Large intestine (tissue), 3 donors: ENCODE data around the gene RPL37. TPM values are rescaled to one million over a fixed set of nuclear protein-coding genes. Genes with fewer than 3 reads are reported as not detected.

ENCODE experiments used
- DNase-seq, 2 donors: peaks; one replicate each; pipeline versions ENCODE4 v3.0.0 to v3.0.0-alpha.2; 2013
- H3K27ac ChIP-seq: one replicate; pipeline ENCODE4 v1.5.1; 2013; ENCODE audit warnings: low read length
- H3K27me3 ChIP-seq: 2 replicates; pipeline ENCODE4 v1.6.1; 2013; ENCODE audit warnings: low read length; ENCODE audit not compliant: control insufficient read depth, insufficient read depth
- H3K36me3 ChIP-seq: 2 replicates; pipeline ENCODE4 v1.6.1; 2013; ENCODE audit warnings: low read length; ENCODE audit not compliant: control insufficient read depth, insufficient read depth
- H3K4me1 ChIP-seq: one replicate; pipeline ENCODE4 v1.6.1; 2013; ENCODE audit warnings: low read length; ENCODE audit not compliant: control insufficient read depth, insufficient read depth
- H3K4me3 ChIP-seq: one replicate; pipeline ENCODE4 v1.5.1; 2013; ENCODE audit warnings: low read length
- H3K9me3 ChIP-seq: one replicate; pipeline ENCODE4 v1.6.1; 2013; ENCODE audit warnings: mild to moderate bottlenecking, low read depth, low read length, moderate library complexity; ENCODE audit not compliant: control insufficient read depth
- WGBS: methylation state at CpG from one replicate; pipeline ENCODE4 v1.1.5; 2013; ENCODE audit warnings: low lambda C conversion rate; ENCODE audit not compliant: insufficient coverage; 5-methylcytosine and 5-hydroxymethylcytosine counted together
- polyA plus RNA-seq: library from polyadenylated mRNA; unstranded; fragments of 120-200 nt; gene quantifications from one replicate; pipeline ENCODE4 v1.2.1, GENCODE V29; 2013

Gene RPL37
- polyA plus RNA-seq, 1 donor, result 2,735 TPM

DNA sequence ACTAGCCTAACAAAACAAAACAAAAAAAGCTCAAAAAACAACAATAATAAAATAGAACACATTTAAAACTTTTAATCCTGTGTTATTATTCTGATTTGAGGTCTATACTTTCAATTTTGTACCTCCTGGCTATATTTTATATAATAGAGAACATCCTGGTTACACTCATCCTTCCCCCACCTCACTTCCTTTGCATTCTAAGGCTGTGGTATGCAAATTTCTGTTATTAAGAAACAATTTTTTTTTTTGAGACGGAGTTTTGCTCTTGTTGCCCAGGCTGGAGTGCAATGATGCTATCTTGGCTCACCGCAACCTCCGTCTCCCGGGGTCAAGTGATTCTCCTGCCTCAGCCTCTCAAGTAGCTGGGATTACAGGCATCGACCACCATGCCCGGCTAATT, 3.1 kb upstream of the RPL37 start:
- DNase-seq, result no peak
- Histone ChIP-seq H3K36me3 (peaks cover 11% of the 10 kb centered on the region), H3K27ac (no peak overlapping the region), H3K4me3 (no peak overlapping the region), H3K4me1 (no peaks in the 10 kb centered on the region), H3K27me3 (no peaks in the 10 kb centered on the region), H3K9me3 (no peaks in the 10 kb centered on the region)
- no CpG with 5 or more reads among the region's 6 CpGs for WGBS

DNA sequence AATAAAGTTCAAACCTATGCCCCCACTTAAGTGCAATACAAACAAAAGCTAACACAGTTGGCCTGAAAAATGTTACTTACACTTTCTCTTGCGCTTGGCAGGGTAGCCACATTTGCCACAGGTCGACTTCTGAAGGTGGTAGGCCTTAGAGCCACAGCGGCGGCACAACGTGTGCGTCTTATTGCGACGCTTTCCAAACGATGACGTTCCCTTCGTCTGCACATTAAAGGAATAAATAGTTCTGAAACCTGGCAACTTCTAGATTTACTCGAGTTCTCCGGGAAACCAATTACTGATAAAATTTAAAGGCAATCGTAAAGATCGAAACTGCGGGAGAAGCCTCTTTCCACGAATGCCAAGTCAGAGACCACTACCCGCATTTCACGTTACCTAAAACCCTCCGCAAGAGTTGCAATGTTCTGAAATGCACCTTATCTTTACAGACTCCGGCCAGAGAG, 602 bp downstream of the RPL37 start:
- H3K4me1 ChIP-seq, result peaks cover 2% of the 10 kb centered on the region
- peaks cover 47% of the 10 kb centered on the region for H3K36me3 ChIP-seq
- H3K27me3 ChIP-seq, result no peaks in the 10 kb centered on the region
- WGBS, result no CpG with 5 or more reads among the region's 21 CpGs
- peak overlapping the region; percentile 82 for H3K4me3 ChIP-seq
- H3K27ac ChIP-seq, result peak overlapping the region; percentile 99
- H3K9me3 ChIP-seq, result no peaks in the 10 kb centered on the region
- peak; percentile 21 to 67 for DNase-seq

DNA sequence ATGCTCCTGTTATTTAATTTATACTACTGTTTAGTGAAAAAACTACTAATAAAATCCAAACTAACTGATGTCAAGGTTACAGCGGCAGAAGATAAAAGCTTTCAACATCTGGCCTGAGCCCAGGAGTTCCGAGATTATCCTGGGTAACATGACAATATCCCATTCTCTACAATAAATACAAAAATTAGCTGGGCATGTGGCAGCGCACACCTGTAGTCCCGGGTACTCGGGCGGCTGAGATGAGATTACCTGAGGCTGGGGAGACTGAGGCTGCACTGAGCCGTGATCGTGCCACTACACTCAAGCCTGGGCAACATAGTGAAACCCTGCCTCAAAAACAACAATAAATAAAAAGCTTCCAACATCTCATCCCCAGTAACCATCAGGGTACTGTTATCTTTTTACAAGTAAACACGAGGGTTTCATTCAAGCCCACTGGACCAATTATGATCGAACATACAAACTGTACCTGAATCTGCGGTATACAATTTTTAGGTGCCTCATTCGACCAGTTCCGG, 1.3 kb downstream of the RPL37 start:
- no peaks in the 10 kb centered on the region for H3K9me3 ChIP-seq
- H3K36me3 ChIP-seq, result peaks cover 53% of the 10 kb centered on the region
- H3K4me3 ChIP-seq, result peak overlapping the region; percentile 82
- no peak for DNase-seq
- WGBS, result no CpG with 5 or more reads among the region's 13 CpGs
- H3K4me1 ChIP-seq, result peaks cover 2% of the 10 kb centered on the region
- H3K27me3 ChIP-seq, result no peaks in the 10 kb centered on the region
- peak overlapping the region; percentile 99 for H3K27ac ChIP-seq

DNA sequence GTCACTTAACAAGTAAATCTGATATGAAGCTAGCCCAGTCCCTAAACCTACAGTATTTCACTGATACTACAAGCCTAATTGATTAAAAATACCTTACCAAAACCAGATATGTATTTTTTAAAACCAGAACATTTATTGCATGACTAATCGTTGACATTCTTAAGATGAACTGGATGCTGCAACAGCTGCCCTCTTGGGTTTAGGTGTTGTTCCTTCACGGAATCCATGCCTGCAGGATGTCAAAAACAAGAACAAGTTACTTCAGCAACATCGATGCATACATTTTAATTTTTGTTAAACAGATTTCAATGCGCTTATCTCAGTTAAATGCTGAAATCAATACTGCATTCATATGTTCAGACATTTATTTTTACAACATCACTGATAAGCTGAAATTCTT, 2.7 kb downstream of the RPL37 start:
- Histone ChIP-seq H3K4me1 (peaks cover 2% of the 10 kb centered on the region), H3K27ac (no peak overlapping the region), H3K27me3 (no peaks in the 10 kb centered on the region), H3K9me3 (no peaks in the 10 kb centered on the region), H3K36me3 (peaks cover 66% of the 10 kb centered on the region), H3K4me3 (no peak overlapping the region)
- WGBS, result 72% methylated on average over 3 of the region's 4 CpGs
- DNase-seq, result no peak

DNA sequence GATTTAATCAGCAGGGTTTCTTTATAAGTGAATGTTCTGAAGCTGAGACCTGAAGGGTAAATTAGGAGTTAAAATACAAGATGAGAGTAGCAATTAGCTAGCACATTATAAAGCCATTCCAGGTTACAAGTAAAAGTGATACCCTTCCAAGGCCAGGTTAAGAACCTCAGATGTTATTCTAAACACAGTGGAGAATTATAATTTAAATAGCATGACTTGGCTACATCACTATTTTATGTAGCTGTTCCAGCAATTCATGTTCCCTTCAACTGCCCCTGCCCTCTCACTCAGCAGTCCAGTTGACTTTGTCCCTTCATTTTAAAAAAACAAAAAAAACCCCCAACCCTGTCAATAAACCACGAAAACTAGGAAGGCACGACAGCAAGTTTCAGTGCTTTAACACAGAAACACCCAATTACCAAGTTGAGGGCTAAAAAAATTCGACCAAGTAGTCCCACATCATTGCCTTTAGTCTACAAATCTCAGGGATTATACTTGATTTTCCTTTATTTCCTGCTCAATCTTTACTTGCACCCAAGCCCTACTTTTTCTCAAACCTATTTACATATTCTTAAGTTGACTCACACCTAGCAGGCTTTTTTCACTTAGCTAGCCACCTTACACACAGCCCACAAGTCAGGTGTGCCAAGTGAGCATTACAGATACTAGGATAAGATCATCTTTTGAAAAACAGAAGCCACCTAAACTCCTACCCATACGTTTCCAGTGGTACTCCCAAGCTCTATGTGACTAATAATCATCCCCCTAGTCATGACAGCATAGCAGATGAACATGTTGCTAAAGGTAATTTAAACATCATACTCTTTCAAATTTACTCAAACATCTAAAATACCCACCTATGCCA, 3.4 kb downstream of the RPL37 start:
- no peaks in the 10 kb centered on the region for H3K27me3 ChIP-seq
- H3K36me3 ChIP-seq, result peaks cover 74% of the 10 kb centered on the region
- DNase-seq, result no peak
- no CpG with 5 or more reads among the region's 4 CpGs for WGBS
- H3K9me3 ChIP-seq, result no peaks in the 10 kb centered on the region
- H3K4me3 ChIP-seq, result no peak overlapping the region
- H3K27ac ChIP-seq, result no peak overlapping the region
- H3K4me1 ChIP-seq, result peaks cover 2% of the 10 kb centered on the region

DNA sequence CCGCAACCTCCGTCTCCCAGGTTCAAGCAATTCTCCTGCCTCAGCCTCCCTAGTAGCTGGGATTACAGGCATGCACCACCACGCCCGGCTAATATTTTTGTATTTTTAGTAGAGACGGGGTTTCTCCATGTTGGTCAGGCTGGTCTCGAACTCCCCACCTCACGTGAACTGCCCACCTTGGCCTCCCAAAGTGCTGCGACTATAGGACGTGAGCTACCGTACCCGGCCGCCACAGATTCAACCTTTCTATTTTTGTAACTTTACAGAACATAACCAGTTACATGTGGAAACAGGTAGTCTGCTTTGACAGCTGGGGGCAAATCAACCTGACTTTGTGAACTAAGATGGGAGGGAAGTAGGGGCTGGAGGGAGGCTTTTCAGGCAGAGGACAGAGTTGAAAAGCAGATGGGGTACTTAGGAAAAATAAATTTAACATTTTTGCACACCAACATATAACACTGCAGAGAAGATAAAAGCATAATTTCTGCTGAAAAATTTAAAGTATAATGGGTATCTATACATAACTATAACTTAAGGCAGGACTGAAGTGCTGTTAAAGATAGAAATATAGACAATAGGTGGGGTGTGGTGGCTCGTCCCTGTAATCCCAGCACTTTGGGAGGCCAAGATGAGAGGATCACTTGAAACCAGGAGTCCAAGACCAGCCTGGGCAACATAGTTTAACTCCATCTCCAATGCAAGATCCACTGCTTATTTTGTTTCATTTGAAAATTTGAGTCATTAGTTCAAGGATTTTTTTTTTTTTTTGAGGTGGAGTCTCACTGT, 5.1 kb downstream of the RPL37 start:
- H3K36me3 ChIP-seq, result peaks cover 77% of the 10 kb centered on the region

DNA sequence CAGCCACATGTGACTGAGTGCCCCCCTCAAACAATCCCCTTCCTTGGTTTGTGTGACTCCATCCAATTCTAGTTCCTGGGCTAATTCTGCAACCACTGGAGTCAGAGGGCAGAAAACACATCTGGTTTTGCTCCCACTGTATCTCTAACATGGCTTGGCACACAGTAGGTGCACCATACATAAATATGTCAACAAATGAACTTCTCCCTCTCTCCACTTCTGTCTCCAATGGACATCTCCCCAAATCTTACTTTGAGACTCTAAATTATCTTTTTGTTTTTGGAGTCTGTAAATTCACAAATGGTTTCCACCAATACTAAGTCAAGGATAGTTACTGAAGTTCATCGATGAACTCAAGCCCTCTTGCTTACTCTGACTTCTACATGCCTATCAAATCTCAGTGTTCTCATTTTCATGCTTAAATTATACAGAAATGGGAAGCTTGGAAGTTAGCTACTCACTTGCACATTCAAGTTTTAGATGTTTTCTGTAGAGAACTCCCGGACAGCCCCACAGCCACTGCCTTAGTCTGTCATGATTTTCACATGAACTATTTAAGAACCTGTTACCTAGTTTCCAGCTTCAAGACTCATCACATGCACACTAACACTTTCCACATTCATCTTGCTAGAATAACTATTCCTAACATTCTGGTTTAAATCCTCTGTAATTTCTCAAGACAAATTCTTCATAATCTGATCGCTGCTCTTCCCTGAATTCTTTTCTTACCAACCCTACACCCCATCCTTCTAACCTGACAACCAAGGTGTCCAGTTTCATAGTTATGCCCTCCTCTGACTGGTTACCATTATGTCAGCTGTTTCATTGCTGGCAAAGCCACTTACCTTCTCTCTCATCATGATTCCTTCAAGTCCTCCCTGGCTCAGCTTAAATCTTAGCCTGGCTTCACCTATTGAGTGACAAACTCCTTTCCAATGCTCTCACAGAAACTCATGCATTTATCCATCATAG, 6.0 kb downstream of the RPL37 start:
- no peak overlapping the region for H3K4me3 ChIP-seq
- H3K36me3 ChIP-seq, result peaks cover 75% of the 10 kb centered on the region
- DNase-seq, result no peak
- H3K4me1 ChIP-seq, result peaks cover 2% of the 10 kb centered on the region
- no peaks in the 10 kb centered on the region for H3K27me3 ChIP-seq
- WGBS, result 100% methylated on average over 1 of the region's 3 CpGs
- H3K9me3 ChIP-seq, result no peaks in the 10 kb centered on the region
- H3K27ac ChIP-seq, result no peak overlapping the region

More for the DNA sequence above, 5.1 kb downstream of the RPL37 start:
- WGBS, result no CpG with 5 or more reads among the region's 13 CpGs
- H3K27me3 ChIP-seq, result no peaks in the 10 kb centered on the region
- H3K9me3 ChIP-seq, result no peaks in the 10 kb centered on the region
- no peak overlapping the region for H3K4me3 ChIP-seq
- H3K4me1 ChIP-seq, result peaks cover 2% of the 10 kb centered on the region
- H3K27ac ChIP-seq, result no peak overlapping the region
- no peak for DNase-seq

DNA sequence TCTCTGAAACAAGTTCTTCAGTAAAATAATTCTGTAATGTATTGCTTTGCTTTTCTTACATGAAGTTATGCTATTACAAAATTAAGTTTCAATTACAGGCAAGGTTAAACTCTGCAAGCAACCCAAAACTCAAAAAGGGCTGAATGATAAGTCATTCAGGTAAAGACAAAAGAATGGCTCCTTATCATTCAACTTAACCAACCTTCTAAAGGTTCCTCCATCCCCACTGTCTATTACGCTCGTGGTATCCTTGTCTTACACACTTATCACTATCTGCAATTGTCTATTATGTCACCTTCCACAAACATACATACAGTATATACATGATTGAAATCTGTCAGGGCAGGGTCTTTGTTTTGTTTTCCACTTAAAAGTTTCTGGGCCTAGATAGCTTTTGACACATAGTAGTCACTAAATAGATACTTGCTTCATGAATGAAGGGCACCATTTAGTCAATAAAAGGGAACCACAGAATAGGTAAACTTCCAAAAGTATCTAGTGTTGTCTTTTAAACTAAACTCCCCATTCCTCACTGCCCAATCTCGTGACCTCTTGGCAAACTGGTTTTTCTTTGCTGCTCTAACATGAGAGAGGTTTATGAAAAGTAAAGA, 6.9 kb downstream of the RPL37 start:
- Histone ChIP-seq H3K27me3 (no peaks in the 10 kb centered on the region), H3K27ac (no peak overlapping the region), H3K4me3 (no peak overlapping the region), H3K4me1 (peaks cover 2% of the 10 kb centered on the region), H3K9me3 (no peaks in the 10 kb centered on the region), H3K36me3 (peaks cover 66% of the 10 kb centered on the region)
- DNase-seq, result no peak
- 82% methylated on average over 2 of the region's 3 CpGs for WGBS

DNA sequence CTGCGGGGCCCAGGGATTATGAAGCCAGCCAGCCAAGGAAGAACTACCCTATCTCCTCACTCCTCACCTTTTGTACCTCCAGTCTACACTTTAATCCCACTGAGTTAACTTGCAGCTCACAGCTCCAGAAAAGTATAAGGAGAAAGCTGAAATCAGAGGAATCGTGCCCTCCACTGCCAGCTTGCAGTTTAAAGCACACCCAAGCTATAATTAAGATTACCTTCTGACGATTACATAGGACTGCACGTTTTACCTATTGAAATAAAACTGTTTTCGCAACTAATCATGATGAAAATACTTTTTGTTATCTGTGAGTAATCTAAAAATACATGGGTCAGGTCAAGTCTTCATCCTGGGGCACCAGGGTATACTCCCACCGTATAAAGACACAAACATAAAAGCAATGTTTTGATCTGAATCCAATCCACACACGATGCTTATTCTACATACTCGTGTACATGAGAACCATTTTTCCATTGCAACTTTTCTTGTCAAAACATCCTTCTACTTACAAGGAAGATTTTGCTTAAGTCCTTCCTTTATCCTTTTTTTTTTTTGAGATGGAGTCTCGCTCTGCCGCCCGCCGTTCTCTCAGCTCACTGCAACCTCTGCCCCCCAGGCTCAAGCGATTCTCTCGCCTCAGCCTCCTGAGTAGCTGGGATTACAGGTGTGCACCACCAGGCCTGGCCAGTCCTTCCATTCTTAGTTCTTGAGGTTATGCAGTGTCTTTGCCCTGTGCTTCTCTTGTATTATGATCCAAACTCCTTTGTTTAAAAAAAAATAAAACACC, 7.6 kb downstream of the RPL37 start:
- peaks cover 59% of the 10 kb centered on the region for H3K36me3 ChIP-seq
- 88% methylated on average over 3 of the region's 14 CpGs for WGBS
- H3K4me1 ChIP-seq, result peaks cover 2% of the 10 kb centered on the region
- H3K9me3 ChIP-seq, result no peaks in the 10 kb centered on the region
- H3K4me3 ChIP-seq, result no peak overlapping the region
- H3K27me3 ChIP-seq, result no peaks in the 10 kb centered on the region
- DNase-seq, result no peak
- no peak overlapping the region for H3K27ac ChIP-seq
